ENCODE results near the gene AKAP3. TPM values are rescaled to one million over a fixed set of nuclear protein-coding genes. Genes with fewer than 3 reads are reported as not detected.

The AKAP3 gene
- total RNA-seq, result 1 to 10 TPM in 2 of 4 donors, not detected in 2; 1.6 to 1.8 TPM

DNA sequence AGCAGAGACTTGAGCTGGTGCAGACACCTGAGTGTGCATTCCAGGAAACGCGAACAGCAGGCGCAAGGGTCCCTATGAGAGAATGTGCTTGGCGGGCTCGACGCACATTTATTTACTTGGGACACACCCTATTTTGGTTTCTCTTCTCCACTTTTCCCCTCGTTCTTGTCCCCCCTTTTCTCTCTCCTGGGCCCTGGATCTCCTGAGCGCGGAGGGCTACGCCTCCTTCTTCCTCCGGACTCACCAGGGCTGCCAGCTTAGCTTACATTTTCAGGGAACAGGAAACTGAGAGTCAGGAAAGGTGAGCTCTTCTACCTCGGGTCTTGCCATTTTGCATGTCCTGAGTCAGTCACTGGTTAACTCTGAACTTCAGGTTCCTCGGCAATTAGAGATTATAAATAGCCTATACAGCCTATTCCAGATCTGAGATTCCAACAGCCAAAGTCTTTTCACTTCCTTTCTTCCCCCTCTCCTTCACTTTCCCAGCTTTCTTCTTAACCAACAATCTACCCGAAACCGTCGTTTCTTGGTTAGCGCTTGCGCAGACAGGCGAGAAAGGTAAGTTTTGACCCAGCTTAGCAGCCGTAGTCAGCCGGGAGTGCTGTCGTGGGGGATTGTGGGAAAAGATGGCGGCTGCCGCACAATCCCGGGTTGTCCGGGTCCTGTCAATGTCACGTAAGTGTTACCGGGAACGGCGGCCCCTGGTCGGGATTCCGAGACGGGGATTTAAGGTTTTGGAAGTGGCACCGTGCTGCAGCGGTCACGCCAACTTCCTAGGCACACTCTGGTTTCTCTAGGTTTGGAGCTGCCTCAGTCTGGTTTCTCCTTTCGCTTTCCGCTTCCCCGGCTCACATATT, at the start of gene AKAP3, which contains the start of gene NDUFA9:
AKAP3 (minus strand) TSS at position 551 of the 857 bp plus-strand sequence. CDS start 10,855 bp downstream, outside the sequence.
NDUFA9 (plus strand) TSS at position 614 of the 857 bp plus-strand sequence; CDS start at position 627, 13 bp downstream.
- DNase-seq, result peak; percentile 86
- 0% methylated on average over 7 to 39 of the region's 39 CpGs for WGBS, 2 donors (ENCODE audit: low coverage in 1 of 2)
- TF ChIP-seq POLR2AphosphoS5 (IDR thresholded peaks at IDR 0.05) (peak; percentile 64 to 84 (median 83)), POLR2A (IDR thresholded peaks at IDR 0.05) (peak; percentile 68)
- TF ChIP-seq, protein P1, sequence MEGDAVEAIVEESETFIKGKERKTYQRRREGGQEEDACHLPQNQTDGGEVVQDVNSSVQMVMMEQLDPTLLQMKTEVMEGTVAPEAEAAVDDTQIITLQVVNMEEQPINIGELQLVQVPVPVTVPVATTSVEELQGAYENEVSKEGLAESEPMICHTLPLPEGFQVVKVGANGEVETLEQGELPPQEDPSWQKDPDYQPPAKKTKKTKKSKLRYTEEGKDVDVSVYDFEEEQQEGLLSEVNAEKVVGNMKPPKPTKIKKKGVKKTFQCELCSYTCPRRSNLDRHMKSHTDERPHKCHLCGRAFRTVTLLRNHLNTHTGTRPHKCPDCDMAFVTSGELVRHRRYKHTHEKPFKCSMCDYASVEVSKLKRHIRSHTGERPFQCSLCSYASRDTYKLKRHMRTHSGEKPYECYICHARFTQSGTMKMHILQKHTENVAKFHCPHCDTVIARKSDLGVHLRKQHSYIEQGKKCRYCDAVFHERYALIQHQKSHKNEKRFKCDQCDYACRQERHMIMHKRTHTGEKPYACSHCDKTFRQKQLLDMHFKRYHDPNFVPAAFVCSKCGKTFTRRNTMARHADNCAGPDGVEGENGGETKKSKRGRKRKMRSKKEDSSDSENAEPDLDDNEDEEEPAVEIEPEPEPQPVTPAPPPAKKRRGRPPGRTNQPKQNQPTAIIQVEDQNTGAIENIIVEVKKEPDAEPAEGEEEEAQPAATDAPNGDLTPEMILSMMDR (IDR thresholded peaks at IDR 0.05), result no peak

GRCh38 chr12:4690760-4691159, 41.9 kb upstream of the AKAP3 start:
- peaks cover 0 to 25% (median 10%) of the 10 kb centered on the region in 4 donors for H3K36me3 ChIP-seq
- TF ChIP-seq POLR2AphosphoS5 (IDR thresholded peaks at IDR 0.05) (no peak), POLR2A (IDR thresholded peaks at IDR 0.05) (no peak), EP300 (IDR thresholded peaks at IDR 0.05; ENCODE audit: low read depth) (no peak)
- TF ChIP-seq, protein P1 (IDR thresholded peaks at IDR 0.05), result no peak
- H3K27ac ChIP-seq, result no peak overlapping the region
- in situ Hi-C loops (cut with MboI; ENCODE audit: low pct_ligation_motif_present in 1 of 4, low pct_unique_long_range_greater_than_20kb in 1 of 4, low sequenced_read_pairs in 3 of 4), result no loop called here
- H3K4me1 ChIP-seq, result no peaks in the 10 kb centered on the region
- H3K4me3 ChIP-seq, result no peak overlapping the region
- no peaks in the 10 kb centered on the region for H3K27me3 ChIP-seq
- no peak for DNase-seq
- intact Hi-C loops (cut with DNase I; ENCODE audit: low total_unique reads), result no loop called here
- H3K9me3 ChIP-seq, result no peaks in the 10 kb centered on the region
- WGBS, 2 donors (ENCODE audit: low coverage in 1 of 2), result 95 to 97% methylated on average over 3 to 5 of the region's 5 CpGs

More for the DNA sequence above, at the start of gene AKAP3, which contains the start of gene NDUFA9:
- Histone ChIP-seq H3K4me1 (peaks cover 10 to 49% (median 23%) of the 10 kb centered on the region in 4 donors), H3K27me3 (no peaks in the 10 kb centered on the region), H3K9me3 (no peaks in the 10 kb centered on the region), H3K36me3 (no peaks in the 10 kb centered on the region), H3K27ac (peak within 1 kb of the TSS; percentile 87 to 96 (median 91)), H3K4me3 (peak within 1 kb of the TSS; percentile 61 to 83 (median 67))
- in situ Hi-C loops (cut with MboI; ENCODE audit: low pct_ligation_motif_present in 1 of 4, low pct_unique_long_range_greater_than_20kb in 1 of 4, low sequenced_read_pairs in 3 of 4), result no loop called here
- intact Hi-C loops (cut with DNase I; ENCODE audit: low total_unique reads), result no loop called here

DNA sequence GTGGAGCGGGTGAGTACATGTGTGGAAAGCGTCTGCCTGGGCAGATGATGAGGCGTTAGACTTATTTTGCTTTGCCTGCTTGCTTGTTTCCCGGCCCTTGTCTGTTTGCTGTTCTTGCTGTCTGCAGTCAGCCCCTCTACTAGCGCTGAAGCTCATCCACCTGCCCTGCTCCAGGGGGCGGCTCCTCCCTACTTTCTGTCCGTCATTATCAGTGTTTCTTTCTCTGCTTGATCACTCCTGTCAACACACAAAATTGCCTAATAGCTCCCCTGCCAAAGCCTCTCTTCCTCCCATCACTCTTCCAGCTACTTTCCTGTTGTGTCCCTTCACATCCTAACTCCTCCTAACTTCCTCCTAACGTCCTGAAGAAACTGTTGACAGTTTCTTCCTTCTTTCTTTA, 36.5 kb upstream of the AKAP3 start:
- intact Hi-C loops (cut with DNase I; ENCODE audit: low total_unique reads), result no loop called here
- WGBS, 2 donors (ENCODE audit: low coverage in 1 of 2), result 87 to 88% methylated on average over 8 of the region's 8 CpGs
- H3K4me1 ChIP-seq, result no peaks in the 10 kb centered on the region
- no peak overlapping the region for H3K4me3 ChIP-seq
- no peak for DNase-seq
- H3K9me3 ChIP-seq, result no peaks in the 10 kb centered on the region
- peaks cover 0 to 66% (median 27%) of the 10 kb centered on the region in 4 donors for H3K36me3 ChIP-seq
- in situ Hi-C loops (cut with MboI; ENCODE audit: low pct_ligation_motif_present in 1 of 4, low pct_unique_long_range_greater_than_20kb in 1 of 4, low sequenced_read_pairs in 3 of 4), result no loop called here
- TF ChIP-seq POLR2AphosphoS5 (IDR thresholded peaks at IDR 0.05) (no peak), POLR2A (IDR thresholded peaks at IDR 0.05) (no peak), EP300 (IDR thresholded peaks at IDR 0.05; ENCODE audit: low read depth) (no peak)
- TF ChIP-seq, protein P1 (IDR thresholded peaks at IDR 0.05), result no peak
- H3K27me3 ChIP-seq, result no peaks in the 10 kb centered on the region
- no peak overlapping the region for H3K27ac ChIP-seq

GRCh38 chr12:4681732-4682131, 32.9 kb upstream of the AKAP3 start:
- 77 to 92% methylated on average over 3 of the region's 3 CpGs for WGBS, 2 donors (ENCODE audit: low coverage in 1 of 2)
- TF ChIP-seq, protein P1 (IDR thresholded peaks at IDR 0.05), result no peak
- TF ChIP-seq EP300 (IDR thresholded peaks at IDR 0.05; ENCODE audit: low read depth) (no peak), POLR2A (IDR thresholded peaks at IDR 0.05) (no peak), POLR2AphosphoS5 (IDR thresholded peaks at IDR 0.05) (no peak)
- Histone ChIP-seq H3K4me1 (no peaks in the 10 kb centered on the region), H3K27ac (no peak overlapping the region), H3K4me3 (no peak overlapping the region), H3K9me3 (no peaks in the 10 kb centered on the region), H3K36me3 (peaks cover 0 to 52% (median 18%) of the 10 kb centered on the region in 4 donors), H3K27me3 (no peaks in the 10 kb centered on the region)
- intact Hi-C loops (cut with DNase I; ENCODE audit: low total_unique reads) (no loop called here), in situ Hi-C loops (cut with MboI; ENCODE audit: low pct_ligation_motif_present in 1 of 4, low pct_unique_long_range_greater_than_20kb in 1 of 4, low sequenced_read_pairs in 3 of 4) (no loop called here)
- DNase-seq, result no peak
